GM12892 (cell line): ENCODE measurements around the gene ZNF462.

Experiments
- DNase-seq: peaks from one replicate; pipeline ENCODE4 v3.0.0; 2011; ENCODE audit not compliant: insufficient read length
- FAIRE-seq: peaks from 2 replicates; lab custom pipeline; 2011; peaks lifted over from hg19 to GRCh38; lab: Jason Lieb, UNC
- POLR2A ChIP-seq: IDR thresholded peaks from 2 replicates; pipeline ENCODE4 v1.6.1; 2011; ENCODE audit warnings: low read depth, low read length, control low read depth
- POLR2AphosphoS5 ChIP-seq: IDR thresholded peaks from 2 replicates; pipeline ENCODE4 v1.6.1; 2011; ENCODE audit warnings: low read depth, low read length, control low read depth
- TAF1 ChIP-seq: IDR thresholded peaks from 2 replicates; pipeline ENCODE4 v1.6.1; 2011; ENCODE audit warnings: low read depth, mild to moderate bottlenecking, control low read depth, low read length, borderline replicate concordance

Gene ZNF462

DNA sequence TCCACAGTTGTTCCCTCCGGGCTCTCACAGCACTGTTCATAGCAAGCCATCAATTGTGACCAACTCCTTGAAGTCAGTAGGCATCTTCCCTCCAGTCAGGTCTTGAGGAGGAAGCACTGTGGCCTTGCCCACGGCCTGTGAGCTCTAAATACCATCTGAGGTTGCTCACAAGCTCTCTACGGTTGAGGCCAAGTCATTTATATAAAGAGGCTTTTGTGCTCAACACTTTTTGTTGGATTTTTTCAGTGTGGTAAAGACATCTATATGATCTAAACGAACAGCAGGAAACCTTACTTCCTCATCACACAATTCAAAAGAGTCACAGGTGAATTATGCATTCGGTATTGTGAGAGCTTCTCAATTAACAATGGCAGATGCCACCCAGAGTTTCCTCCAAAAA lies 97.3 kb downstream of the ZNF462 start:
- no peak for TF ChIP-seq TAF1
- TF ChIP-seq POLR2AphosphoS5 = no peak
- TF ChIP-seq POLR2A = no peak
- FAIRE-seq (no peak), DNase-seq (no peak)

DNA sequence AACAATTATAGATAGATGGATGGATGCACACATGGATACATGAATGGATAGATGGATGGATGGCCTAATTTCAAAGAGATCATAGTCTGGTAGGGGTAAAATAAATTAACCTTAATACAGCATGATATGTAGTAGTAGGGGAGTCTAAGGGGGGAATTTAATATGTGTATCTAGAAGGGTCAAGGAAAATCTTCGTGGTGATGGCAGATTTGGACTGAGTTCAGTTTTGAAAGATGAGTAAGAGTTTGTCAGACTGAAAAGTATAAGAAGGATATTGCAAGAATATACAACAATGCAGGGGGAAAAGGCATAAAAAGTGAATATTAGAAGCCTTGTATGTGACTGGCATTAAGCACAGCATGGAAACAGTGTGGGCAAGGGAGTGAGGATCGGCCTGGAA lies 98.7 kb downstream of the ZNF462 start:
- FAIRE-seq (no peak), DNase-seq (no peak)
- no peak for TF ChIP-seq TAF1
- TF ChIP-seq POLR2A = no peak
- TF ChIP-seq POLR2AphosphoS5 = no peak

DNA sequence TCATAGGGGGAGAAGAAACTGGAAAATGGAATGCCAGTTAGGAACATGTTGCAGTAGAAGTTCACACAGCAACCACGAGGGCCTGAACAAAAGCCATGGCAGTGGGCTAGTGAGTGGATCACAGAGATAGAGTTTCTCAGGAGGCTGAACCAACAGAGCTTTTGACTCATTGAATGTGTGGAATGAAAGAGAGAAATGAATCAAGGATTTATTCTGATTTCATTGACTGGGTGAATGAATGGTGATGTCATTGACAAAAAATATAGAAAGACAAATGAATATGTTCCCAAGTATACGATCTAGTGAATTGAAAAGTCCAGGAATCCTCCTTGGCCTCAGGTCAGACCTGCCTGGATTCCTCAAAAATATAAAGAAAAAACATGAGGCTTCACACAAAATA lies 99.2 kb downstream of the ZNF462 start:
- DNase-seq (no peak), FAIRE-seq (no peak)
- TF ChIP-seq POLR2AphosphoS5 (no peak), TAF1 (no peak), POLR2A (no peak)

DNA sequence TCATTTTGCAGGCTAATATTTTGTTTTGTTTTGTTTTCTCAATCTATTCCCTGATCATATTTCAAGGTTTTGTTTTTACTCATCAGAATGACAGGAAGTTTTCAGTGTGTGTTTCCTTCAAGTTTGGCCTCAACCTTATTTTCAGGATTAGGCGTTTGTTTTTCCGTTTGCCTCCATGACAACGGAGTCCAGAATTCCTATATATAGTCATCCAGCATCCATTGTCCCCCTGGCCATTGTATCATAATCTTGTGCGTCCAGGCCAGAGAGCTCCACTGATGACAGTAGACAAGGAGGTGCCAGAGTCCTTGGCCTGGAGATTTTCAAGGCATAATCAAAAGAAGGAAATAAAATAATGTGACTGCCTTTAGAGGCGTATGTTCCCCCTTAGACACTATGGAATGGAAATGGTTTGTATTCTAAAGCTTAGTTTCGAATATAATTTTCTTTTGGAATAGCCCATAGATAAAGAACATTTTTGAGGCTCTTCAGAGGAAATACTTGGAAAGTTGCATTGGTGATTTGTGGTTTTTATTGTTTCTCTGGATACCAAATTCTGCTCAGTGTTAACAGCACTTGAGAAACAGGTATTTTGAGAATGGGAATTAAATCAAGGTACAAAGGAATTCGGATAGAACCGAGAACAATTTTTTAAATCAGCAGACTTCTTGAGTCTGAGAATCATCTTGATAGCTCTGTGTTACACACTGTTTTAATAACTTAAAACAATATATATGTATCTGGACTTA lies 99.8 kb downstream of the ZNF462 start:
- FAIRE-seq = no peak
- DNase-seq = no peak
- no peak for TF ChIP-seq POLR2AphosphoS5
- no peak for TF ChIP-seq TAF1
- no peak for TF ChIP-seq POLR2A

DNA sequence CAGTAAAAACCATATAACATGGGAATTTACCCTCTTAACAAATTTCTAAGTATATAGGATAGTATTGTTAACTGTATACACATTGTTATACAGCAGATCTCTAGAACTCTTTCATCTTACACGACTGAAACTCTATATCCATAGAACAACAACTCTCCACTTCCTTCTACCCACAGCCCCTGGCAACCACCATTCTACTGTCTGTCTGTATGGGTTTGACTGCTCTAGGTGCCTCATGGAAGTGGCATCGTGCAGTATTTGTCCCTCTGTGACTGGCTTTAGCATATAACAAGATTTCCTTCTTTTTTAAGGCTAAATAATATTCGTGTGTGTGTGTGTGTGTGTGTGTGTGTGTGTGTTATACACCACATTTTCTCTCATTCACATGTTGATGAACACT lies 100.7 kb downstream of the ZNF462 start:
- FAIRE-seq = no peak
- TF ChIP-seq TAF1 = no peak
- TF ChIP-seq POLR2A = no peak
- no peak for TF ChIP-seq POLR2AphosphoS5
- DNase-seq = no peak

DNA sequence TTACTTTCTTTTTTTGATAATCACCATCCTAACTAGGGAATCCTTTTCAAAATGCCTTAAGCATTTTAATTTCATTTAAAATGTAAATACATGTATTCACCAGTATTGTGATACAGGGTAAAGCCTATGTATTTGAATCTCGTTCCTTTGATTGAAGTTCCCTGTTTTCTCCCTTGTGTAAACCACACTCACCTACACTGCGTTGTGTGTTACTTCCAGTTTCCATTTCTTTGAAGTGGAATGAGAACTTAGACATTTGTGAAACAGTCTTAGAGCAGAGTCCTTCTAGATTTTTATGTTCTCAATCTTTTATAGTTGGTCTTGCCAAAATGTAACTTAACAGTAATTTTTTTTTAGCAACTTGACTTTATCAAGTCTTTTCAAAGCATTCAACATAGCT lies 101.4 kb downstream of the ZNF462 start:
- no peak for TF ChIP-seq POLR2A
- TF ChIP-seq TAF1 = no peak
- no peak for TF ChIP-seq POLR2AphosphoS5
- FAIRE-seq = no peak
- DNase-seq = no peak

DNA sequence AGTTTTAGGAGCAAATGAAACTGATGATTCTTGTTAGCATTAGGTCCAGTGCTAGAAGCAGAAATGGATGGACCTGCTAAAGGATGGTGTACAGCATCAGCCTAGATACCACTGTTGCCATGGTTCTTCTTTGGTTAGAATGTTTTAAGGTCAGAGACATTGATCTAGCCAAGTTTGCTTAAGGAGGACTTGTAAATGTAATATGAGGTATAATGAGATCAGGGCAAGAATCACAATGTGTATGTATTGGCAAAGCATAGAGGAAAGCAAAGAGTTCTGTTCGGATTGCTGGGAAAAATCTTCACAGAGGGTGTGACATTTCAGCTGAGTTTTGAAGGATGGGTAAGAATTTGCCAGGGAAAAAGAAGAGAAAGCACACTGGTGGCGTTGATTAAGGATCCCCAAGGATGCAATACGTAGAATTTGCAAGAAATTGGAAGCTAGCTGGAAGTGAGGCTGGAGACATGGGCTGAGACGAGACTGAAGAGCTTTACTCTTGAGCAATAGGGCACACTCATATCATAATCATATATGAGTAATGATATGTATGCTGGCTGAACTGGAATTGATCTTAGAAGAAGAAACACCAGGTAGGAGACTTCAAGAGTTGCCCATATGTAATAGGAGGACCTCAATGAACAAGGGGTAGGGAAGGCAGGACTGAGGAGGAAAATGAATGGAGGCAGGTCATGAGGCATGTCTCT lies 102.0 kb downstream of the ZNF462 start:
- FAIRE-seq (no peak), DNase-seq (no peak)

DNA sequence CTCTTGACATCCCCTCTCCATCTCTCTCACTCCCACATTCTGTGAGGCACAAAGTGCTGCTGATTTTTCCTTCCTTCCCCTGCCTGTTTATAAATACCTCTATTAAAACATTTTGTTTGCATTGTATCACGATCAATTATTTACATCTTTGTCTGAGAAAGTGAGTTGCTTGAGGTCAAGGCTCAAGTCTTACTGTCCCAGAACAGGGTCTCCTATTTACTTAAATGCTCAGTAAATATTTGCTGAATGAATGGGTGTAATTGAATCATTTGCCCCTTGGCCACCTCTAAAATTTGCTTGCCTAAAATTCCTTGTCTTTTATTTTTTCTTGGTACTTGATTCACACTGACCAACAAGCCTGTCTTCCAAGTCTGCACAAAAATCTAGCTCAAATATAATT lies 103.5 kb downstream of the ZNF462 start:
- no peak for FAIRE-seq
- TF ChIP-seq POLR2A (no peak), TAF1 (no peak), POLR2AphosphoS5 (no peak)
- no peak for DNase-seq

More for the DNA sequence above, 102.0 kb downstream of the ZNF462 start:
- no peak for TF ChIP-seq POLR2AphosphoS5
- TF ChIP-seq POLR2A = no peak
- no peak for TF ChIP-seq TAF1

DNA sequence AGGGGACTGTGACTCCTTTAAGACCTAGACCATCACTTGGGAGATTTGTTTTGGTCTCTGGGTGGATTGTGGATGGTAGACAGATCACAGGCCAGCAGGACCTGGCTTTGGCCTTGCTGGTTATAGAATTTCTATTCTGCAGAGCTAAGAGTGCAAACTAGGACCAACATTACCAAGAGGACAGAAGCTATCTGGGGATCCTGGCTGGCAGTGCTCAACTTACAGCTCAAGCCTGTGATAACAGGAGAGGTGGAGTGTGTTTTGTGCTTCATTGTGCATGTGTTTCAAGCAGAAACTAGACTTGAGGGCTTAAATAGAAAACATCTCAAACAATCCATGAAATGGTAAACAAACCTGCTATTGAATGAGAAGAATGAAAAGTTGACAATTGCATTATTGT lies 106.7 kb downstream of the ZNF462 start:
- TF ChIP-seq POLR2A (no peak), POLR2AphosphoS5 (no peak)
- DNase-seq (no peak), FAIRE-seq (no peak)

DNA sequence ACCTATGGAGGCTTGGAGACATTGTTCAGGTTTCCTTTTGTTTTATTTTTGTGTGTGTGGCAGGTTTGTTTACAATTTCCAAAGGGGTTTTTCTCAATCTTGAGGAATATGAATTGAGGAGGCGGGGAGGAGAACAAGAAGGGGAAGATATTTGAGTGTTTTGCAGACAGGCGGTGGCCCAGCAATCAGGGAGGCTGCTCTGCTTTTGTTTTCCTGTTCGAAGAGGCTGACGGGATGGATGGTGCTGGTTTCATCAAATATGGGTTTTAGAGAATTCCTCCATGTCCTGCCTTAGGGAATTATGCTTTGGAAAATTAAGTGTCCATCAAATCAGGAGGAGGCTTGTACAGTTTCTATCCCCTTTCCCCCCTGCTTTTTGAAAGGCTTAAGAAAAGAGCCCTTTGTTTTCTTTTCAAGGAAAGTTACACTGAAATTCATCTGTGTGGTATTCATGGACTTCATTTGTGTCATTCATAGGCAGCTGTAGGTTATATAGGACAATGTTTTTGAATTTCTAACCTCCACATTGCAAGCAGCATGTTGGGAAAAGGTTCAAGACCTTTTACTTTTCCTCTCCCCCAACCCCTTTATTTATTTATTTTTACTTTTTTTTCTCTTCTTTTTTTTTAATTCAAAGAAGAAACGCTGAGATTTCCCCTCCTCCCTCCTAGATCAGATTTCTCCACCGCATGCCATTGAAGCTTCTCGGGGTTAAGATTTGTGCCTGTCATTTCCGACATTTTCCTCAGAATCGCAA lies 107.4 kb downstream of the ZNF462 start:
- FAIRE-seq = no peak
- no peak for DNase-seq
- no peak for TF ChIP-seq POLR2AphosphoS5
- no peak for TF ChIP-seq TAF1
- no peak for TF ChIP-seq POLR2A

DNA sequence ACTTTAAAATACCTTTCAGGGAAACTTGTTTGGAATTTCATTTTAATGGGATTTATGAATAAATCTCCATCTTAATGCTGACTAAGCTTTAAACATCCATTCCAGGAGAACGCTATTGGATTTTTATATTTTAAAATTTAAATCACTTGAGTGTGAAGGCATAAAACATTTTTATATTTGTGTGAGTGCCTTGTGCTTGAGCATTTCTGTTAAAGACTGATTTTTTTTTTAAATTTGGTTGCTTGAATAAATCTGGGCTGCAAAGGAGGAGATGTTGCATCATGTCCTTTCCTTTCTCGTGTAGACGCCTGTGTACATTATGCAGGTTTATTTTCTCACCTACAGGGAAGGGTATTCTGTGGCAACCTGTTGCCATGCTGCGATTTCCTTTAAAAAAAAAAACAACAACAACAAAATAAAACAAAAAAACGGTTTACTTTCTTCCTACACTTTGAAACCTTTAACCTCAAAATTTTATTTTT lies 108.1 kb downstream of the ZNF462 start:
- DNase-seq (no peak), FAIRE-seq (no peak)
- TF ChIP-seq TAF1 (no peak), POLR2AphosphoS5 (no peak), POLR2A (no peak)

DNA sequence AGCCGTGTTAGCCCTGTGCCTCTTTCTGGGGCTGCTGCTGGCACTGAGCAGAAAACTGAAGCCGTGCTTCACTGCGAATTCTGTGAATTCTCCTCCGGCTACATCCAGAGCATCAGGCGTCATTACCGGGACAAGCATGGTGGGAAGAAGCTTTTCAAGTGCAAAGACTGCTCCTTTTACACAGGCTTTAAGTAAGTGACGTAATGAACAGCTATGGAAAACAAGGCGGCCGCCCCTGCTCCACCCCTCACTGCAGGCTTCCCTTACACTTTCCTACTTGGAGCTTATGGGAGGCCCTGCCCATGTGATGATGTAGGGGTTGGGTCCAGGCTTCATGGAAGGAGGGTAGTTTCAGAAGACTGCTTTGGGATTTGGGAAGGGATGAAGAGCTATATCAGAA lies 109.1 kb downstream of the ZNF462 start:
- FAIRE-seq (no peak), DNase-seq (no peak)
- no peak for TF ChIP-seq POLR2AphosphoS5
- TF ChIP-seq TAF1 = no peak
- TF ChIP-seq POLR2A = no peak
